GM21576 (cell line): ENCODE data around the gene TMEM253.

Experiments used
- ATAC-seq: cut with Tn5 transposase; IDR thresholded peaks from one replicate; pipeline ENCODE4 v1.9.1; 2021; ENCODE audit warnings: mild to moderate bottlenecking, moderate library complexity; ENCODE audit not compliant: unreplicated experiment

Gene TMEM253

DNA sequence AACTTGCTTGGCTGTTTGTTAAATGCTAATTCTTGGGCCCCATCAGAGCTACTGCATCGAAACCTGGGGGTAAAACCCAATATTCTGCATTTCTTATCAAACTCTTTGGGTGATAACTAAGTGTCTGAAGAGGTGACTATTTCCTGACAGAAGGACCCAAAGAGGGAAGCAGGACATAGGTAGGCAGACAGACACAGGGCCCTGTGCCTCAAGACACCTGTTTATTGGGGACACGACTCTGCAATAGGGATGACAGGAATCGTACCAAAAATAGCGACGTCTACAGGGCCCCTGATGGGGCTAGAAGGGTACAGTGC is 11.0 kb upstream of the TMEM253 start:
- no peak for ATAC-seq

DNA sequence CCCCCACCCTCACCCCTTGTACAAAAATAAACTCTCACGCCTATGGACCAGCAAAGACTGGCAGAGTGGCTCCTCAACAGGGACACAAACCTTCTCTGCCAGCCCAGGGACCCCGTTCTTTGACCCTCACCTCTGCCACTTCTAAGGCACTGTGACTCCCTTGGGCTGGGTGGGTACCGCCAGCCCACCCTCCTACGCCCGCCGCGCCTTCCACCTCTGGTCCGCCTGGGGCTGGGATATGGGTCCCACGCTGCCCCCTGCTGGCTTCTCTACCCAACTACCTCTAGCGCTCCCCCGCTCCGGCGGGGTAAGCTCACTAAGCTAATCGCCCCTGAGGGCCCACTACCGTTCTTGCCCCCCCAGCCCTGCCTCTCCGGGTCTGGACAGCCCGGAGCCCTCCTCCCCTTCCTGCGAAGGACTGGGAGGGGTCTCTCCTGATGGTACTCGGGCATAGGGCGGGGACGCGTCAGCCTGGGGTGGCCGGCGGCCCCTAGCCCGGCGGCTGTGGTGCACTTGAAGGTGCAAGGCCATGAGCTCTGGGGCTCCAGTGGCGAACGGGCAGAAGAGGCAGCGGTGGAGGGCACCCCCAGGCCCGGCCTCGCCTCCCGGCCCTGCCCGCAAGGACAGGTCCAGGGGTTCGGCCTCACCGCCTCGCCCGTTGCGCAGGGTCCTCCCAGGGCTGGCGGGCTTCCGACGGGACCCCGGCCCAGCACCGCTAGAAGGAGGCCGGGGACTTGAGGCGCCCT is 10.5 kb upstream of the TMEM253 start:
- no peak for ATAC-seq

GRCh38 chr14:21090940-21091663 is 9.8 kb upstream of the TMEM253 start:
- ATAC-seq: no peak

GRCh38 chr14:21091821-21092272 is 9.0 kb upstream of the TMEM253 start:
- ATAC-seq: no peak

DNA sequence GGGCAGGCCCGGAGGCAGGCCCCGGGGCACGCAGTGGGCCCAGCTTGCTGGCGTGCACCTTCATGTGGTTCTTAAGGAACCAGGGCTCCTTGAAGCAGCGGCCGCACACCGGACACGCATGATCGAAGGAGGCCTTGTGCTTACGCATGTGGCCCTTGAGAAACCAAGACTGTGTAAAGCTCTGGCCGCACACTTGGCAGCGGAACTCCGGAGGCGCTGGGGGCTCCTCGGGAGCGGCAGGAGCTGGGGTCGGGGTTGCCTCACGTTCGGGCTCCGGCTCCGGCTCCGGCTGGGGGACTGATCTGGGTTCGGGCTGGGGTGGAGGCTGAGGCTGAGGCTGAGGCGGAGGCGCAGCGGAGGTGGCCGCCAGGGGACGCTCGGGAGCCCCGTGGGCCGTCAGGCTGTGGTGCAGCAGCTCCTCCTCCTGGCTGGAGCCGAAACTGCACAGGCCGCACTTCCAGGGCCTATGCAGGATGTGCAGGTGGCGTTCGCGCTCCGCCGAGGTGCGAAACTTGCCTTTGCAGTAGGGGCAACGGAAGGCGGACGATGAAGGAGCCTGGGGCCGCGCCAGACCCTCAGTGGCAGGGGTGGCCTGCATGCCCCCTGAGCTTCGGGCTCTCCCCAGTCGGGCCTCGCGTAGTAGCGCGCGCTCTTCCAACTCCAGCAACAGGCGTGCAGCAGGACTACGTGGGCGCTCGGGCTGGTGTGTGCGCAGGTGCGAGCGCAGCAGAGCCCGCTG is 8.4 kb upstream of the TMEM253 start:
- peak; percentile 74 for ATAC-seq

GRCh38 chr14:21093018-21093417 is 7.8 kb upstream of the TMEM253 start:
- no peak for ATAC-seq

DNA sequence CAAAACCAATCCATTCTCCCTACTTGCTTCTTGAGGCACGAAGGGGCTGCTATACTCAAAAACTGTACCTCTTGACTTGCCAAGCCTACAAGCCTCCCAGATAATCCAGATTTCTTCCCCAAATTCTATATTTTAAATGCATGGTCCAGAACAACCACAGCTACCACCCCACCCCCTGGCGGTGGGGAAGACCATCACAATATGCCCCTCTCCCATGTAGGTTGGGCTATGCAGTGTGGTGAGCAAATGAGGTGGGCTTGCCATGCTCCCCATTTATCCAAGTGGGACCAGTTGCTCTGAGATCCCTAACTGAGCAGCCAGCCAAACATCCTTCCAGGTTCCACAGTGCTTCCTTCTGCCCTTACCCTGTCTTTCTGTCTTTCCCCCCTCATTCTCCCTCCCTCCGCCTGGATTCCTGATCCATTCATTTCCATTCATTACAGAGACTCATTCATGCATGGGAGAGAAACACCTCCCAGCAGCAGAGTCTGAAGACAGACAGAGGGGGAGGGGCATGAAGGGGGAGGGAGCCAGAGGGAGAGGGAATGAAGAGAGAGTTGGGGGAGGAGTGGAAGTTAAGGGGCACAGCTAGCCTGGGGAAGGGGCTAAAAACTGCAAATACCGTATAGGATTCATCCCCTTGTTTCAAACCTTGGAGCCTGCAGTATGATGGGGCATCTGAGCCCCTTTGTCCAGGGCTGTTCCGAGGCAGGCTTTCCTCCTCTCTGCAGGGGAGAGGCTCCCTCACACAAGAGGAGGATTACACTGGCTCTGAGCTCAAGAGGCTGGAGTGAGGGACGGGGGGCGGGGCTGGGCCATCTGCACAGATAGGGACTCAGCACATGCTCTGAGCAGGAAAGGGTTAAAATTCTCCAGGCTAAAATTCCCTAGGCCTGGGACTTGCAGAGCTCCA is 6.8 kb upstream of the TMEM253 start:
- no peak for ATAC-seq

DNA sequence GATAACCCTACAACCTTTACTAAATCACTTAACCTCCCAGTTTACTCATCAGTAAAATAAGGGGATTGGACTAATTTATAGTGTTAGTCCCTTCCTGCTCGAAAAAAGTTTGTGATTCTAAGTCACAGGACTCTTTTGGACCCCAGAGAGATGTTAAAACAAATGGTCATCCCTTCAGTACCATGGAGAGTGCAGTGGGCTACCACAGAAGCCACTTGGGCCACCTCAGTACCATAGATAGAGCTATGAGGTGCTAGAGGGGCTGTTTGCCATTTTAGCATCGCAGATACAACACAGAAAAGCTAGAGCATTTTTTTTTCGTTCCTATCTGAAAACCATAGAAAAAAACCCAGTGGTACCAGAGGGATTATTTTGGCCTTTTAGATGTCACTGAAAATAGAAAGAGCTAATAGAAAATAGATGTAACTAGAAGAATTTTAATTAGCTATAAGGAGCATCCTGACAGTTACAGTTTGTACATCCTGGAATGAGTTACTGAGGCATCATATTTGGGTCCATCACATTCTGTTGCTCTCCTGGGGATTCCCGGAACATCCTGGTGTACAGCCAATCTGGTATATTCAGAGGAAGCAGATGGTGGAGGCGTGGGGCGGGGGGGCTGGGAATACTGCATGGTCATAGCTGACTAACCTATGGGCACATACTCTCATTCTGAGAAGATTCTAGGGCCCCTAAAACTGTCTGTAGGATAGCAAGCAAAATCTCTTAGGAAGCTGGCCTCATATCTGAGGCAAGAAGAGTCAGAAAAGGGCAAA is 5.2 kb upstream of the TMEM253 start:
- no peak for ATAC-seq

GRCh38 chr14:21096438-21096837 is 4.4 kb upstream of the TMEM253 start:
- no peak for ATAC-seq

DNA sequence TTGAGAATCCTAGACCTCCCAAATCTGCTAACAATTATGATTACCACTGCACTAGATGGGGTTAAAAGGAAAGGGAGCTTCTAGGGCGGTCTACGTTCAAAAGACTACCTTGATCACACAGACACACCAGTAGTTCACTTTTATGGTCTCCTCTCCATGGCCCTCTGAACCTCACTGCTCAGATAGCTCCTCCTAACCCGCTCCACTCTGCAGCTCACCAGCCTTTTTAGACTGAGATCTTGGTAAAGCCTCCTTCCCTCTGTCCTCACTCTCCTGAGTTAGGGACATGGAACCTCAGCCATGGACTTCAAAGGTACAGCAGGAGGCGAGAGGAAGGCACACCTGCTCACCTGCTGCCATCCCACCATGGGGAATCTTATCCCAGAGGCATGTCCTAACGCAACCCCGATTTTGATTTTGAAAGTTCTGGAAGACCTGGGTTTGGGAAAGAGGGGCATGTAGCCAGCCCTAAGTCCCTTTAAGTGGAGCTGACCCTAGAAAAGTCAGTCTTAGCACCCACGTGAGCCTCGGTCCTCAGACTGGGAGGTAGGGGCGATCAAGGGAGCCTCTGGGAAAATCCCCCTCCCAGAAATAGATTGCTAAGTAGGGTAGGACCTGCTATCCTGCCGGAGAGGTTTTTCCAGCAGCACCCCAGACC is 3.8 kb upstream of the TMEM253 start:
- ATAC-seq: no peak

DNA sequence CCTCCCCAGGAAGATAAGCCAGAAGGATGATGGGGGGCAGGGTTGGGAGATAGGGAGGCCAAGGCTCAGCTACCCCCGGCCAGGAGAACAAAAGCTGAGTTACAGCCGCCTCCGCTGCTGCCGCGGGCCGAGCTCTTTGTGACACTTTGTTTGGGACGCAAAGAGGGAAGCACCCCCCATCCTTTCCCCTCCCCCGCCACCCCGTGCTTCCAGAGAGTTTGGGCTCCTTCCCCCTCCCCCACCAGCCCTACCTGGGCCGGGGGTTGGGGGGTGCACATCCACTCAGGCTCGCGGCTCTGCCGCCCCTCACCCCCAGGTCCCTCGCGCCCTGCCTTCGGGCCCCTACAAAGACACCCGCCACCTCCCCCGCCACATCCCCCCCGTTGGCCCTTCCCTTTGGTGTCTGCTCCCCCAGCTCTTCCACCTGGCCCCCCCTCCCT is 3.2 kb upstream of the TMEM253 start:
- ATAC-seq: no peak

- no peak for ATAC-seq
Measured at GRCh38 chr14:21098076-21098891, 2.6 kb upstream of the TMEM253 start, which contains the start of gene ZNF219. ZNF219 (minus strand) TSS chr14:21098655; CDS start chr14:21093591, 5,064 bp downstream.

DNA sequence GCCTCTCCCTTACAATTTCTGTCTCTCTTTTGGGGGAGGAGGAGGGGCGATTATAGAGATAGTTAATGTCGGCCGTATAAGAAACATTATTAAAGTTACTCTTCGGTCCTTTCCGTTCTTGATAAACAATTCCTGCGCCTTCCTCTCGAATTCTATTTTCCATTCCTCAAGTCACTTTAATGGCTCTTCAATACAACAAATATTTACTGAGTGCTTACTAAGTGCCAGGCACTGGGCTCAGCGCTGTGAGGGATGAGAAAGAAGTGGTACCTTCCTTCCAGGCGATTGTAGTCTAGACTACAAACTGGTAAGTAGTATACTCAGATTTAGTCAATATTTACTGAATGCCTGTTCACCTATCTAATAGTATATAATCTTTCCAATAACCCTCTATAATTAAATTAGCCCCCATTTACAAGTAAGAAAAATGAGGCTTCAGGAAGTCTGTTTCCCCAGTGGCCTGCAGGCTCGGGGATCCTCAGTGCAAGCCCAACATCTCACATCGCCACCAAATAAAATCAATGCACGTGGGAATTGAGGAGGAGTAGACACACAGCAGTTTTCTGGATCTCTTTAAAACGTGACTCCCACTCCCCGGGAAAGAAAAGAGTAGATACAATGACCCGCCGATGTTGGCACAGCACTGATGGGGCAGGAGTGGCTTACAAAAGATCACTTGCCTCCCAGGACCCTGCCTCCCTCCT is 1.8 kb upstream of the TMEM253 start:
- ATAC-seq: no peak

DNA sequence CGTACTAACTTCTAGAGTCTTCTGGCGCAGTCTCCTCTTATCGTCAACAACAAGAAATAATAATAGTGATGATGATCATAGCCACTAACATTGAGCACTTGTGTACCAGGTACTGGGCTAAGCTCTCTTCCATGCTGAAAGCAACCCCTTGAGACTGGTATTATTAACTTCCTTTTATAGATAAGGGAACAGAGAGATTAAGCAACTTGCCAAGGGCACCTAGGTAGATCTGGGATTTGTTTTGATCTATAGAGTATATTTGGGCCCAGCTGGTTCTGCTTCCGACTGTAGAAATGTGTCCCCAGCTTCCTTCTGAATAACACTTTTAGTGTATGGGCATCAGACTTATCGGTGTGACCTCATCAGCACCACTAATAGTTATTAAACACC is 1.3 kb upstream of the TMEM253 start:
- no peak for ATAC-seq

DNA sequence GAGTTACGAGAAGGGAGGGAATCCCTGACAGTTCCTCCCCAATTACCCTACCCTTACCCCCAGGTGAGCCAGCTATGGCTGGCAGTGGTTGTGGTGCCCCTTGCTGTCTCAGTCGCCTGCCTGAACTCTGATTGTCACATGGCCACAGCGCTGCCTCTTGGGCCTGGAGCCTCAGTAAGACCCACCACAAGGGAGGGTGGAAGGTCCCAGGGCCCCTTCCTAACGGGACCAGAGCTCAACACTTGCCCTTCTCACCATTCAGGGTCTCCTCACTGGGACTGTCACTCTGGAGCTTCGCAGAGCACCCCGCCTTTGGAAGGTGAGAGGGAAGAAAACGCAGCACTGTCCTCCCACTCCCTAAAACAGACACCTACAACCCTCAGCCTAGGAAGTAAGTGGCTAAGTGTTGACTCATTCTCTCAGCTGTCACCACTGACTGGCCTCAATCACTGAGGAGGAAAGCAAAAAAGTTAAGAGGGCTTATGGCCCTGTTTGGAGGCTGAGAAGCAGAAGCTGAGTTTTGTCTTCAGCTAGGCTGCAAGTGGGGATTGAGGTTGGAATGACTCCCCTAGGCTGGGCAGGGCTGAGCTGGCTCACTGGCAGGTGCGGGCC is 1.0 kb downstream of the TMEM253 start:
- no peak for ATAC-seq

GRCh38 chr14:21102521-21103410 is 1.9 kb downstream of the TMEM253 start:
- no peak for ATAC-seq

DNA sequence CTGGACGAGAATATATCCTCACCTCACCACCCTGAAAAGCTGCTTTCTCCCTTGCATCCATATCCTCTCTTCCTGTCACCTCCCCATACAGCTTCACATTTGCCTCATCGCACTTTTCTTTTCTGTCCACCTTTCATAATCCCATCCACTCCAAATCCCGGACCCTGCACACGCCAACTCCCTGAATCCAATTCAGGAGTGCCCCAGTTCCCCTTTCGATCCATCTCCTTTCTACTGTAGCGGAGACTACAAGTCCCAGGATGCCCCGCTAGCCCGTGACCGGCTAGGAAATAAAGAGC is 2.5 kb downstream of the TMEM253 start:
- no peak for ATAC-seq
